ENCODE measurements around the gene GPD1L. TPM values are rescaled to one million over a fixed set of nuclear protein-coding genes. Genes with fewer than 3 reads are reported as not detected.

GPD1L gene
- total RNA-seq, 1 donor from 2014 or later, result 46.7 TPM

Other genes starting within 250 kb of the GPD1L start
- gene OSBPL10, start 125.4 kb upstream of the GPD1L start, total RNA-seq (ENCODE audit: insufficient read depth, low replicate concordance), result 25.0 TPM
- gene ZNF860, start 124.9 kb upstream of the GPD1L start, total RNA-seq (ENCODE audit: insufficient read depth, low replicate concordance), result 6.0 TPM
- gene CMTM8, start 132.1 kb downstream of the GPD1L start, total RNA-seq (ENCODE audit: insufficient read depth, low replicate concordance), result not detected